B cell (primary cell): Measurements from ENCODE around the gene MBNL1. TPM values are rescaled to one million over a fixed set of nuclear protein-coding genes. Genes with fewer than 3 reads are reported as not detected.

Experiments used
- ATAC-seq: fragments of 200-7000 bp; cut with Tn5 transposase; one replicate; pipeline ENCODE4 v1.10.0; 2021; ENCODE audit warnings: low read depth, mild to moderate bottlenecking, moderate number of reproducible peaks, moderate library complexity
- CTCF ChIA-PET: fragments of 350-600 bp; sonication (Branson Sonifier 250); formaldehyde crosslinking; loops from one replicate; lab custom pipeline; 2021; ENCODE audit warnings: antibody characterized with exemption, inconsistent platforms; lab: Charles Lee
- POLR2A ChIA-PET: fragments of 350-600 bp; sonication (Branson Sonifier 250); formaldehyde crosslinking; loops from one replicate; lab custom pipeline; 2021; ENCODE audit warnings: antibody characterized with exemption; lab: Charles Lee
- DNase-seq: peaks from one replicate; pipeline ENCODE4 v3.0.0; 2013
- H2AFZ ChIP-seq: 2 replicates; pipeline ENCODE4 v1.6.1; 2012; ENCODE audit warnings: mild to moderate bottlenecking, low read depth, low read length; ENCODE audit not compliant: insufficient read depth, poor library complexity, severe bottlenecking
- H3K27ac ChIP-seq, 2 donors: 1 replicate in 1 of 2; 2 replicates in 1 of 2; pipeline ENCODE4 v1.5.1; 2012 to 2013; ENCODE audit warnings: low read length in 2 of 2, mild to moderate bottlenecking in 2 of 2, moderate library complexity in 1 of 2
- H3K27me3 ChIP-seq, 4 experiments: fragments of 200-600 bp in 1 of 4; sonication (generic) in 1 of 4; replicated peaks in 1 of 4; 1 replicate in 2 of 4; 2 replicates in 2 of 4; pipeline versions ENCODE4 v1.6.1 to v1.7.0; 2013 to 2016; ENCODE audit warnings: low read length in 3 of 4, mild to moderate bottlenecking in 2 of 4, mixed read lengths in 1 of 4, moderate library complexity in 1 of 4; ENCODE audit not compliant: insufficient read depth in 4 of 4, control insufficient read depth in 3 of 4; ENCODE audit errors: control extremely low read depth in 1 of 4
- H3K36me3 ChIP-seq, 2 experiments: replicated peaks in 1 of 2; 1 replicate in 1 of 2; 2 replicates in 1 of 2; pipeline versions ENCODE4 v1.6.1 to v1.7.1; 2013; ENCODE audit warnings: low read length in 1 of 2; ENCODE audit not compliant: insufficient read depth in 2 of 2, control insufficient read depth in 1 of 2; ENCODE audit errors: control extremely low read depth in 1 of 2, extremely low read depth in 1 of 2
- H3K4me1 ChIP-seq, 2 donors: fragments of 200-600 bp in 1 of 2; sonication (generic) in 1 of 2; 1 replicate in 1 of 2; 2 replicates in 1 of 2; pipeline versions ENCODE4 v1.5.1 to v1.6.1; 2013 to 2017; ENCODE audit warnings: low read length in 2 of 2; ENCODE audit not compliant: control insufficient read depth in 2 of 2, insufficient read depth in 2 of 2
- H3K4me2 ChIP-seq: replicated peaks from 2 replicates; pipeline ENCODE3; 2012; ENCODE audit warnings: mild to moderate bottlenecking, low read depth, low read length; ENCODE audit not compliant: poor library complexity, severe bottlenecking
- H3K4me3 ChIP-seq, 5 experiments: fragments of 200-600 bp in 1 of 5; sonication (generic) in 1 of 5; 1 replicate in 3 of 5; 2 replicates in 2 of 5; pipeline versions ENCODE4 v1.5.1 to v1.7.0; 2011 to 2016; ENCODE audit warnings: low read length in 4 of 5, mild to moderate bottlenecking in 4 of 5, low read depth in 2 of 5, control low read depth in 1 of 5, moderate library complexity in 1 of 5; ENCODE audit not compliant: insufficient read depth in 1 of 5; ENCODE audit errors: control extremely low read depth in 1 of 5, extremely low read depth in 1 of 5
- H3K79me2 ChIP-seq: fragments of 200-600 bp; sonication (generic); one replicate; pipeline ENCODE4 v1.6.0; 2016; ENCODE audit warnings: low read length; ENCODE audit not compliant: control insufficient read depth, insufficient read depth
- H3K9ac ChIP-seq: fragments of 200-600 bp; sonication (generic); 2 replicates; pipeline ENCODE4 v1.6.1; 2017; ENCODE audit warnings: mild to moderate bottlenecking, low read length, moderate library complexity
- H3K9me3 ChIP-seq, 3 donors: one replicate each; pipeline versions ENCODE4 v1.6.1 to v1.7.1; 2013; ENCODE audit warnings: low read length in 2 of 3; ENCODE audit not compliant: control insufficient read depth in 2 of 3, insufficient read depth in 1 of 3; ENCODE audit errors: control extremely low read depth in 1 of 3
- H4K20me1 ChIP-seq: 2 replicates; pipeline ENCODE4 v1.6.0; 2012; ENCODE audit warnings: mild to moderate bottlenecking, low read length; ENCODE audit not compliant: insufficient read depth, control insufficient read depth, poor library complexity, severe bottlenecking
- H3K27ac Mint-ChIP-seq: one replicate; pipeline ENCODE4 v1.8.0; 2021; ENCODE audit warnings: mixed read lengths
- H3K27me3 Mint-ChIP-seq: one replicate; pipeline ENCODE4 v1.8.0; 2021; ENCODE audit warnings: mixed read lengths
- H3K4me1 Mint-ChIP-seq: one replicate; pipeline ENCODE4 v1.8.0; 2021; ENCODE audit warnings: mixed read lengths
- H3K4me3 Mint-ChIP-seq: one replicate; pipeline ENCODE4 v1.8.0; 2021; ENCODE audit warnings: mixed read lengths
- H3K9me3 Mint-ChIP-seq: one replicate; pipeline ENCODE4 v1.8.0; 2022; ENCODE audit warnings: mixed read lengths; ENCODE audit not compliant: insufficient read depth
- EZH2 ChIP-seq: IDR thresholded peaks from 2 replicates; pipeline ENCODE4 v1.6.1; 2012; ENCODE audit warnings: borderline replicate concordance, low read depth, mild to moderate bottlenecking, moderate library complexity, low read length; ENCODE audit not compliant: insufficient read depth, poor library complexity, severe bottlenecking
- WGBS: methylation state at CpG from one replicate; pipeline ENCODE4 v1.1.5; 2013; ENCODE audit warnings: missing lambda C conversion rate; ENCODE audit not compliant: insufficient coverage; 5-methylcytosine and 5-hydroxymethylcytosine counted together
- intact Hi-C: fragments of 100-400 bp; cut with micrococcal nuclease; formaldehyde crosslinking; loops from one replicate; pipeline ENCODE4 v1.10.0; 2022
- polyA plus RNA-seq: library from polyadenylated mRNA; depleted of rRNA; stranded (reverse); fragments of >200 nt; gene quantifications from 2 replicates; pipeline ENCODE4 v1.2.3, GENCODE V29; 2012
- total RNA-seq, 2 donors: library from RNA; stranded (reverse); fragments of 120-200 nt in 1 of 2; gene quantifications; 1 replicate in 1 of 2; 2 replicates in 1 of 2; pipeline versions ENCODE4 v1.2.3 to v1.2.4, GENCODE V29; 2013 to 2022
- TF ChIP-seq, protein P1 (sequence below): fragments of 200-600 bp; IDR thresholded peaks from one replicate; pipeline ENCODE4 v1.8.0; 2022; ENCODE audit warnings: antibody characterized with exemption, mild to moderate bottlenecking

The MBNL1 gene
- total and polyA plus RNA-seq, 2 donors (not counting 1 experiment from before 2014, with no cell fraction given): 195 to 505 TPM

DNA sequence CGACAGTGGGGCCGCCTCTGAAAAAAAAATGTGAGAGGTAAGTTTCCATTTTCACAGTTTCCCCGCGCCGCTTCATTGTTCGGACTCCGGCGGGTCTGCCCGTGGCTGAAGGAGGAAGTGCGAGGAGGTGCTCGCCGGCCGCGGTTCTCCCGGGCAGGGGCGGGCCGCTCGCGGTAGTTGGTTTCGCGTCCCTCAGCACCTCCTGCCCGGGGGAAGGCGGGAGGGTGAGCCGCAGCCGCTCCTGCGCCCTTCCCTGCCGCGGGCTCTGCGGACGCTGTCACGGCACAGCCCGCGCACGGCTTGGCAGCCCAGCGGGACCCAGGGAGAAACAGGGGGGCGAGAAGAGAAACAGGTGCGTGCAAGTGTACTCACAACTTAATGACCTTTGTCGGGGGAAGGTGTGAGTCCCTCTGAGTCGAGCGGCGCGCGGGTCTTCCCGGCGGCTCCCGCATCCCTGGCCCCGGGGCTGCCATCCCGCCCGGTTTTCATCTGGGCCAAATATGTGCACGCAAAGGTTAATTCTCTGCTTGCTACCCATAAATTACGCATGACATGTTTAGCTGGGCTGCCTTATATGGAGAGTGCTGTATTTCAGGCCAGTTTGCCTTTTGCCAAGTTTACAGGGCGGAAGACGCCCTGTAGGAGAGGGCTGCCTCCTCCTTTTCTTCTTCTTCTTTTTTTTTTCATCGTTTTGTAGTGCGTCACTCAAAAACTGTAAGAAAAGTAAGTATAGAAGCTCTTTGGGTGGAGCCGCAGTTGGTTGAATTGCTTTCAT lies 514 bp downstream of the MBNL1 start:
- TF ChIP-seq, protein P1, sequence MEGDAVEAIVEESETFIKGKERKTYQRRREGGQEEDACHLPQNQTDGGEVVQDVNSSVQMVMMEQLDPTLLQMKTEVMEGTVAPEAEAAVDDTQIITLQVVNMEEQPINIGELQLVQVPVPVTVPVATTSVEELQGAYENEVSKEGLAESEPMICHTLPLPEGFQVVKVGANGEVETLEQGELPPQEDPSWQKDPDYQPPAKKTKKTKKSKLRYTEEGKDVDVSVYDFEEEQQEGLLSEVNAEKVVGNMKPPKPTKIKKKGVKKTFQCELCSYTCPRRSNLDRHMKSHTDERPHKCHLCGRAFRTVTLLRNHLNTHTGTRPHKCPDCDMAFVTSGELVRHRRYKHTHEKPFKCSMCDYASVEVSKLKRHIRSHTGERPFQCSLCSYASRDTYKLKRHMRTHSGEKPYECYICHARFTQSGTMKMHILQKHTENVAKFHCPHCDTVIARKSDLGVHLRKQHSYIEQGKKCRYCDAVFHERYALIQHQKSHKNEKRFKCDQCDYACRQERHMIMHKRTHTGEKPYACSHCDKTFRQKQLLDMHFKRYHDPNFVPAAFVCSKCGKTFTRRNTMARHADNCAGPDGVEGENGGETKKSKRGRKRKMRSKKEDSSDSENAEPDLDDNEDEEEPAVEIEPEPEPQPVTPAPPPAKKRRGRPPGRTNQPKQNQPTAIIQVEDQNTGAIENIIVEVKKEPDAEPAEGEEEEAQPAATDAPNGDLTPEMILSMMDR: no peak
- no peak for TF ChIP-seq EZH2
- Mint-ChIP-seq H3K9me3 (no peaks in the 10 kb centered on the region), H3K4me3 (peak overlapping the region; percentile 87), H3K27ac (peak overlapping the region; percentile 96), H3K27me3 (no peaks in the 10 kb centered on the region), H3K4me1 (peaks cover 63% of the 10 kb centered on the region)
- H2AFZ ChIP-seq: peak overlapping the region; percentile 81
- intact Hi-C loops: loop anchor here (1.0 to 2.0 kb wide), 4 partner anchors 25 to 1860 kb away; partner anchors contain the start of gene TSC22D2
- H3K9ac ChIP-seq: peak overlapping the region; percentile 95
- peaks cover 92% of the 10 kb centered on the region for H3K79me2 ChIP-seq
- H4K20me1 ChIP-seq: peaks cover 16% of the 10 kb centered on the region
- WGBS: under 1% methylated on average over 49 of the region's 56 CpGs
- CTCF ChIA-PET: interaction anchor here (0.6 to 3.7 kb wide), 22 partner anchors 11 to 255 kb away, joined by 3 to 29 read pairs (median 4); no protein-coding TSS in a partner anchor
- peaks cover 0 to 2% of the 10 kb centered on the region in 2 experiments for H3K36me3 ChIP-seq
- peak overlapping the region; percentile 91 to 100 (median 93) for H3K4me3 ChIP-seq
- POLR2A ChIA-PET: interaction anchor here (0.6 to 3.3 kb wide), 25 partner anchors 10 to 684 kb away, joined by 3 to 52 read pairs (median 7); no protein-coding TSS in a partner anchor
- H3K4me1 ChIP-seq: peaks cover 29 to 49% of the 10 kb centered on the region in 2 donors
- peak; percentile 93 for DNase-seq
- H3K9me3 ChIP-seq: no peaks in the 10 kb centered on the region
- peak overlapping the region; percentile 86 to 93 for H3K27ac ChIP-seq
- H3K27me3 ChIP-seq: no peaks in the 10 kb centered on the region
- peak; percentile 70 for ATAC-seq
- H3K4me2 ChIP-seq: peak overlapping the region; percentile 90
